GM21825 (cell line): ENCODE measurements around the gene RNF183.

Experiments used
- ATAC-seq: cut with Tn5 transposase; IDR thresholded peaks from one replicate; pipeline ENCODE4 v1.9.1; 2021; ENCODE audit warnings: mild to moderate bottlenecking, moderate library complexity; ENCODE audit not compliant: unreplicated experiment

The RNF183 gene

GRCh38 chr9:113302792-113303418 is at the start of gene RNF183:
RNF183 (minus strand) TSS chr9:113303376; CDS start chr9:113298184, 5,192 bp downstream.
- ATAC-seq = no peak

- no peak for ATAC-seq
Measured at GRCh38 chr9:113352411-113352810, 49.2 kb upstream of the RNF183 start.

GRCh38 chr9:113352006-113352405 is 48.8 kb upstream of the RNF183 start:
- ATAC-seq = no peak

- ATAC-seq = peak; percentile 47
Measured at GRCh38 chr9:113350937-113351336, 47.8 kb upstream of the RNF183 start.

- no peak for ATAC-seq
Measured at GRCh38 chr9:113350107-113350661, 47.0 kb upstream of the RNF183 start.

- ATAC-seq = peak; percentile 38
Measured at GRCh38 chr9:113349445-113350094, 46.4 kb upstream of the RNF183 start, which contains the start of gene BSPRY. BSPRY (plus strand) TSS chr9:113349541; CDS start chr9:113349580, 39 bp downstream.

GRCh38 chr9:113349066-113349444 is 45.9 kb upstream of the RNF183 start:
- ATAC-seq = no peak

GRCh38 chr9:113348437-113348836 is 45.3 kb upstream of the RNF183 start:
- ATAC-seq = no peak

- no peak for ATAC-seq
Measured at GRCh38 chr9:113345671-113346070, 42.5 kb upstream of the RNF183 start.

- ATAC-seq = no peak
Measured at GRCh38 chr9:113345190-113345589, 42.0 kb upstream of the RNF183 start.

- no peak for ATAC-seq
Measured at GRCh38 chr9:113343732-113344231, 40.6 kb upstream of the RNF183 start.

GRCh38 chr9:113341712-113342410 is 38.7 kb upstream of the RNF183 start:
- ATAC-seq = no peak

GRCh38 chr9:113340011-113340699 is 37.0 kb upstream of the RNF183 start, which contains the start of gene WDR31:
WDR31 (minus strand) TSS chr9:113340275; CDS start chr9:113332022, 8,253 bp downstream.
- peak; percentile 99 for ATAC-seq

GRCh38 chr9:113337714-113338113 is 34.5 kb upstream of the RNF183 start:
- ATAC-seq = no peak

GRCh38 chr9:113331780-113332179 is 28.6 kb upstream of the RNF183 start:
- no peak for ATAC-seq

- no peak for ATAC-seq
Measured at GRCh38 chr9:113328045-113328782, 25.0 kb upstream of the RNF183 start.

GRCh38 chr9:113326230-113326629 is 23.1 kb upstream of the RNF183 start:
- ATAC-seq = no peak

GRCh38 chr9:113322671-113323070 is 19.5 kb upstream of the RNF183 start:
- ATAC-seq = no peak

- ATAC-seq = no peak
Measured at GRCh38 chr9:113320051-113320450, 16.9 kb upstream of the RNF183 start.

GRCh38 chr9:113319054-113319453 is 15.9 kb upstream of the RNF183 start:
- no peak for ATAC-seq
